Measurements from ENCODE around the gene AOPEP. TPM values are rescaled to one million over a fixed set of nuclear protein-coding genes. Genes with fewer than 3 reads are reported as not detected.

The AOPEP gene
- total RNA-seq, 1 donor from 2014 or later, result 175 TPM

GRCh38 chr9:95105519-95106287 lies 379.2 kb downstream of the AOPEP start:
- no peaks in the 10 kb centered on the region for H3K9me3 ChIP-seq (replicated peaks)
- intact Hi-C loops (cut with micrococcal nuclease), result no loop called here

GRCh38 chr9:95107001-95107749 lies 380.7 kb downstream of the AOPEP start:
- Histone ChIP-seq H3K27me3 (ENCODE audit: low read depth) (no peaks in the 10 kb centered on the region), H3K36me3 (peaks cover 34% of the 10 kb centered on the region), H3K4me3 (no peak overlapping the region), H3K9me3 (replicated peaks) (no peaks in the 10 kb centered on the region), H3K27ac (replicated peaks) (peak overlapping the region; percentile 60), H3K4me1 (peaks cover 40% of the 10 kb centered on the region)
- intact Hi-C loops (cut with micrococcal nuclease), result no loop called here
- no peak for DNase-seq
- no peak for TF ChIP-seq CTCF (IDR thresholded peaks at IDR 0.05; ENCODE audit: borderline replicate concordance)

More at GRCh38 chr9:95105519-95106287, 379.2 kb downstream of the AOPEP start:
- Histone ChIP-seq H3K4me1 (peaks cover 54% of the 10 kb centered on the region), H3K4me3 (no peak overlapping the region), H3K27ac (replicated peaks) (peak overlapping the region; percentile 57), H3K27me3 (ENCODE audit: low read depth) (no peaks in the 10 kb centered on the region), H3K36me3 (peaks cover 20% of the 10 kb centered on the region)
- no peak for DNase-seq
- no peak for TF ChIP-seq CTCF (IDR thresholded peaks at IDR 0.05; ENCODE audit: borderline replicate concordance)

GRCh38 chr9:95107976-95108375 lies 381.5 kb downstream of the AOPEP start:
- peak overlapping the region; percentile 60 for H3K27ac ChIP-seq (replicated peaks)
- no peaks in the 10 kb centered on the region for H3K27me3 ChIP-seq (ENCODE audit: low read depth)
- H3K36me3 ChIP-seq, result peaks cover 38% of the 10 kb centered on the region
- H3K9me3 ChIP-seq (replicated peaks), result no peaks in the 10 kb centered on the region
- peaks cover 32% of the 10 kb centered on the region for H3K4me1 ChIP-seq
- intact Hi-C loops (cut with micrococcal nuclease), result no loop called here
- no peak for DNase-seq
- no peak overlapping the region for H3K4me3 ChIP-seq
- no peak for TF ChIP-seq CTCF (IDR thresholded peaks at IDR 0.05; ENCODE audit: borderline replicate concordance)

GRCh38 chr9:95108777-95109176 lies 382.3 kb downstream of the AOPEP start:
- peak overlapping the region; percentile 60 for H3K27ac ChIP-seq (replicated peaks)

GRCh38 chr9:95109456-95109855 lies 383.0 kb downstream of the AOPEP start:
- H3K4me3 ChIP-seq, result no peak overlapping the region
- no peaks in the 10 kb centered on the region for H3K27me3 ChIP-seq (ENCODE audit: low read depth)
- H3K9me3 ChIP-seq (replicated peaks), result no peaks in the 10 kb centered on the region
- H3K27ac ChIP-seq (replicated peaks), result peak overlapping the region; percentile 4
- TF ChIP-seq CTCF (IDR thresholded peaks at IDR 0.05; ENCODE audit: borderline replicate concordance), result no peak
- H3K4me1 ChIP-seq, result peaks cover 17% of the 10 kb centered on the region
- no peak for DNase-seq
- intact Hi-C loops (cut with micrococcal nuclease), result no loop called here
- peaks cover 42% of the 10 kb centered on the region for H3K36me3 ChIP-seq

More at GRCh38 chr9:95108777-95109176, 382.3 kb downstream of the AOPEP start:
- Histone ChIP-seq H3K4me3 (no peak overlapping the region), H3K36me3 (peaks cover 42% of the 10 kb centered on the region), H3K27me3 (ENCODE audit: low read depth) (no peaks in the 10 kb centered on the region), H3K4me1 (peaks cover 24% of the 10 kb centered on the region), H3K9me3 (replicated peaks) (no peaks in the 10 kb centered on the region)
- intact Hi-C loops (cut with micrococcal nuclease), result no loop called here
- DNase-seq, result no peak
- no peak for TF ChIP-seq CTCF (IDR thresholded peaks at IDR 0.05; ENCODE audit: borderline replicate concordance)
